HepG2 (cell line): ENCODE results near the gene GMEB1. TPM values are rescaled to one million over a fixed set of nuclear protein-coding genes. Genes with fewer than 3 reads are reported as not detected.

ENCODE experiments used
- ATAC-seq: fragments of 200-7000 bp; cut with Tn5 transposase; 3 replicates; pipeline ENCODE4 v1.9.1; 2020; ENCODE audit warnings: mild to moderate bottlenecking, moderate library complexity
- BruUV-seq: library from RNA; stranded (reverse); fragments of 400-500 nt; replicated peaks from 2 replicates; lab custom pipeline; 2021; lab: Mats Ljungman, UMichigan
- CTCF ChIA-PET: fragments of 300-600 bp; formaldehyde crosslinking; extraction: SDS; loops from one replicate; lab custom pipeline; 2021; ENCODE audit warnings: low total read pairs, inconsistent platforms, low intra/inter-chr PET ratio; lab: Yijun Ruan, JAX
- POLR2A ChIA-PET: fragments of 350-600 bp; sonication (Branson Sonifier 250); formaldehyde crosslinking; loops from one replicate; lab custom pipeline; 2020; ENCODE audit warnings: antibody characterized with exemption, inconsistent platforms; lab: Yijun Ruan, JAX
- DNase-seq: peaks from one replicate; pipeline ENCODE4 v3.0.0-alpha.2; 2015; ENCODE audit warnings: low spot score
- FAIRE-seq: peaks from 3 replicates; lab custom pipeline; 2011; peaks lifted over from hg19 to GRCh38; lab: Jason Lieb, UNC
- H2AFZ ChIP-seq: one replicate; pipeline ENCODE4 v1.6.1; 2011; ENCODE audit warnings: low read length, inconsistent platforms
- H3K27ac ChIP-seq: fragments of 300-600 bp; 3 replicates; pipeline ENCODE4 v1.8.0; 2011; ENCODE audit warnings: mixed run types, mild to moderate bottlenecking, mixed read lengths, low read length, inconsistent platforms; ENCODE audit not compliant: insufficient read depth; ENCODE audit errors: extremely low read length
- H3K27me3 ChIP-seq, 2 experiments: fragments of 200-600 bp in 1 of 2; 2 replicates in 1 of 2; 3 replicates in 1 of 2; pipeline versions ENCODE4 v1.6.0 to v1.8.0; 2011; ENCODE audit warnings: low read length in 2 of 2, mild to moderate bottlenecking in 2 of 2, moderate library complexity in 2 of 2, inconsistent platforms in 1 of 2; ENCODE audit not compliant: insufficient read depth in 2 of 2, control insufficient read depth in 1 of 2
- H3K36me3 ChIP-seq, 2 experiments: fragments of 200-600 bp in 1 of 2; replicated peaks in 1 of 2; 2 replicates in 1 of 2; 3 replicates in 1 of 2; pipeline versions ENCODE4 v1.5.1 to v1.8.0; 2011; ENCODE audit warnings: low read length in 2 of 2, inconsistent platforms in 1 of 2; ENCODE audit not compliant: insufficient read depth in 2 of 2, control insufficient read depth in 1 of 2
- H3K4me1 ChIP-seq: 2 replicates; pipeline ENCODE4 v1.5.1; 2012; ENCODE audit warnings: low read length, inconsistent platforms; ENCODE audit not compliant: insufficient read depth
- H3K4me2 ChIP-seq: 2 replicates; pipeline ENCODE4 v1.6.0; 2011; ENCODE audit warnings: low read depth, low read length, inconsistent platforms
- H3K4me3 ChIP-seq, 3 experiments: fragments of 200-600 bp in 1 of 3; sonication (generic), shearing (Covaris generic) in 1 of 3; replicated peaks in 1 of 3; 2 replicates each; pipeline ENCODE4 v1.5.1; 2011 to 2016; ENCODE audit warnings: low read length in 3 of 3, inconsistent platforms in 2 of 3, low read depth in 2 of 3, mild to moderate bottlenecking in 2 of 3, control low read depth in 1 of 3, mixed read lengths in 1 of 3; ENCODE audit not compliant: insufficient read depth in 1 of 3
- H3K79me2 ChIP-seq: one replicate; pipeline ENCODE4 v1.6.1; 2011; ENCODE audit warnings: low read length, inconsistent platforms; ENCODE audit not compliant: insufficient read depth
- H3K9ac ChIP-seq: 2 replicates; pipeline ENCODE4 v1.6.0; 2011; ENCODE audit warnings: mild to moderate bottlenecking, low read depth, low read length, inconsistent platforms; ENCODE audit not compliant: insufficient read depth
- H3K9me3 ChIP-seq: 2 replicates; pipeline ENCODE4 v1.5.1; 2012; ENCODE audit warnings: mild to moderate bottlenecking, low read length
- H4K20me1 ChIP-seq: 2 replicates; pipeline ENCODE4 v1.6.0; 2011; ENCODE audit warnings: inconsistent platforms, mild to moderate bottlenecking, low read length, moderate library complexity; ENCODE audit not compliant: insufficient read depth
- ATF6 ChIP-seq: sonication (generic); formaldehyde crosslinking; conservative IDR thresholded peaks from 2 replicates; pipeline ENCODE4 v1.4.0; 2020; ENCODE audit warnings: missing genetic modification reagents
- CENPX ChIP-seq: sonication (generic); formaldehyde crosslinking; IDR thresholded peaks from 2 replicates; pipeline ENCODE4 v1.9.0; 2021; ENCODE audit warnings: mild to moderate bottlenecking, missing genetic modification reagents, moderate library complexity
- ESRRA ChIP-seq: sonication (generic); formaldehyde crosslinking; IDR thresholded peaks from 2 replicates; pipeline ENCODE4 v1.5.1; 2020; ENCODE audit warnings: mild to moderate bottlenecking, low read depth, missing genetic modification reagents
- FLYWCH1 ChIP-seq: sonication (generic); formaldehyde crosslinking; IDR thresholded peaks from 2 replicates; pipeline ENCODE4 v1.8.1; 2023; ENCODE audit warnings: mild to moderate bottlenecking, missing genetic modification reagents
- HNRNPUL1 ChIP-seq: fragments of 200-400 bp; formaldehyde crosslinking; IDR thresholded peaks from 2 replicates; pipeline ENCODE4 v1.6.1; 2017; ENCODE audit warnings: low read depth, mild to moderate bottlenecking, low read length, moderate library complexity
- MAFF ChIP-seq: IDR thresholded peaks from 2 replicates; pipeline ENCODE4 v1.6.1; 2011; ENCODE audit warnings: low read depth, low read length, improper control_type of control experiment
- NR2F6 ChIP-seq, 2 experiments: IDR thresholded peaks; 2 replicates each; pipeline ENCODE4 v1.6.1; 2016; ENCODE audit warnings: antibody characterized with exemption in 1 of 2, mild to moderate bottlenecking in 1 of 2
- PHF21A ChIP-seq: sonication (generic); formaldehyde crosslinking; IDR thresholded peaks from 2 replicates; pipeline ENCODE4 v1.5.0; 2020; ENCODE audit warnings: mild to moderate bottlenecking, missing genetic modification reagents
- POLR2AphosphoS2 ChIP-seq: IDR thresholded peaks from 2 replicates; pipeline ENCODE4 v1.6.1; 2011; ENCODE audit warnings: low read depth, low read length, improper control_type of control experiment
- STAG1 ChIP-seq: sonication (generic); formaldehyde crosslinking; IDR thresholded peaks from 2 replicates; pipeline ENCODE4 v1.4.0; 2020; ENCODE audit warnings: missing genetic modification reagents
- TFDP1 ChIP-seq: IDR thresholded peaks from 2 replicates; pipeline ENCODE4 v1.6.1; 2016; ENCODE audit warnings: missing compliant biosample characterization, missing genetic modification reagents, borderline replicate concordance
- XRCC5 ChIP-seq: fragments of 200-400 bp; formaldehyde crosslinking; optimal IDR thresholded peaks from 2 replicates; pipeline ENCODE3; 2017; ENCODE audit warnings: mild to moderate bottlenecking, low read length
- ZNF3 ChIP-seq: IDR thresholded peaks from 2 replicates; pipeline ENCODE4 v1.7.0; 2017; ENCODE audit warnings: inconsistent platforms
- ZNF580 ChIP-seq: IDR thresholded peaks from 2 replicates; pipeline ENCODE4 v1.6.1; 2016; ENCODE audit warnings: low read depth, borderline replicate concordance
- ZNF605 ChIP-seq: sonication (generic); formaldehyde crosslinking; IDR thresholded peaks from 2 replicates; pipeline ENCODE4 v1.8.0; 2022; ENCODE audit warnings: mild to moderate bottlenecking, missing genetic modification reagents
- ZNF616 ChIP-seq: sonication (generic); formaldehyde crosslinking; IDR thresholded peaks from 2 replicates; pipeline ENCODE4 v1.5.0; 2020; ENCODE audit warnings: low read depth, mild to moderate bottlenecking, missing genetic modification reagents
- WGBS: methylation state at CpG from one replicate; pipeline ENCODE4 v1.1.6; 2017; ENCODE audit warnings: low lambda C conversion rate; 5-methylcytosine and 5-hydroxymethylcytosine counted together
- in situ Hi-C: cut with HindIII; loops from 2 replicates; pipeline ENCODE4 v1.10.0; 2017; ENCODE audit warnings: low pct_unique_long_range_greater_than_20kb; ENCODE audit not compliant: extremely low pct_ligation_motif_present
- intact Hi-C: fragments of 100-400 bp; cut with micrococcal nuclease; formaldehyde crosslinking; loops from one replicate; pipeline ENCODE4 v1.10.0; 2022; ENCODE audit not compliant: unreplicated experiment
- polyA plus RNA-seq, 8 experiments: library from polyadenylated mRNA; depleted of rRNA in 3 of 8; stranded (reverse) in 7 of 8; unstranded in 1 of 8; fragments of >200 nt; fragmentation: Illumina TruSeq in 4 of 8; extraction: Trizol in 4 of 8; gene quantifications; 2 replicates each; pipeline versions ENCODE4 v1.2.1 to v1.2.3, GENCODE V29; 2011 to 2016; ENCODE audit warnings: low read depth in 4 of 8, missing spikeins in 1 of 8, mixed read lengths in 1 of 8; ENCODE audit not compliant: insufficient read depth in 1 of 8
- total RNA-seq, 5 experiments: library from RNA; depleted of rRNA; stranded (reverse); fragments of >200 nt; fragmentation: Illumina TruSeq; extraction: Trizol; gene quantifications; 2 replicates each; pipeline ENCODE4 v1.2.3, GENCODE V29; 2016; ENCODE audit warnings: low read depth in 1 of 5
- TF ChIP-seq, protein P1 (sequence below): sonication (generic); formaldehyde crosslinking; IDR thresholded peaks from 2 replicates; pipeline ENCODE4 v1.5.0; 2020; ENCODE audit warnings: mild to moderate bottlenecking, missing genetic modification reagents, moderate library complexity

The GMEB1 gene
- total and polyA plus RNA-seq, 2 of the 13 experiments (the other 11 are each of a cell fraction or from before 2014, with no cell fraction given): 3.0 to 6.0 TPM

GRCh38 chr1:28756846-28757245 is 88.3 kb downstream of the GMEB1 start:
- no peaks in the 10 kb centered on the region for H3K27me3 ChIP-seq
- H4K20me1 ChIP-seq: peaks cover 85% of the 10 kb centered on the region
- H3K4me2 ChIP-seq: no peak overlapping the region
- no peak overlapping the region for H3K9ac ChIP-seq
- H3K4me3 ChIP-seq: no peak overlapping the region
- ChIA-PET POLR2A (interaction anchor here (3.3 kb wide), 1 partner anchor 20 kb away, joined by 10 read pairs; the partner anchor contains the start of gene YTHDF2), CTCF (no interaction called here)
- in situ Hi-C loops (no loop called here), intact Hi-C loops (loop anchor here (5.0 kb wide), 1 partner anchor 115 kb away; the partner anchor contains the start of gene TAF12)
- peak; percentile 40 for FAIRE-seq
- peaks cover 50% of the 10 kb centered on the region for H3K4me1 ChIP-seq
- H3K36me3 ChIP-seq: peaks cover 12 to 53% of the 10 kb centered on the region in 2 experiments
- ATAC-seq: peak; percentile 47; the same call in 2 of the 3 replicates
- no TSS peak for BruUV-seq
- no peak for DNase-seq
- no peaks in the 10 kb centered on the region for H3K9me3 ChIP-seq
- H3K79me2 ChIP-seq: peaks cover 95% of the 10 kb centered on the region
- H2AFZ ChIP-seq: no peak overlapping the region
- no peak overlapping the region for H3K27ac ChIP-seq
- 73% methylated on average over 5 of the region's 5 CpGs for WGBS
- TF ChIP-seq ZNF580 (CRISPR knock-in tag): no peak
- TF ChIP-seq STAG1 (CRISPR knock-in tag): peak; percentile 27; the same call in 1 of the 2 replicates
- TF ChIP-seq ESRRA (CRISPR knock-in tag): no peak
- TF ChIP-seq ZNF605: no peak
- TF ChIP-seq HNRNPUL1: no peak
- no peak for TF ChIP-seq ZNF616 (CRISPR knock-in tag)
- no peak for TF ChIP-seq PHF21A (CRISPR knock-in tag)
- TF ChIP-seq ATF6: no peak
- no peak for TF ChIP-seq NR2F6 (IDR thresholded peaks at IDR 0.05)
- no peak for TF ChIP-seq NR2F6 (CRISPR knock-in tag; IDR thresholded peaks at IDR 0.05)
- TF ChIP-seq CENPX: no peak
- TF ChIP-seq, protein P1, sequence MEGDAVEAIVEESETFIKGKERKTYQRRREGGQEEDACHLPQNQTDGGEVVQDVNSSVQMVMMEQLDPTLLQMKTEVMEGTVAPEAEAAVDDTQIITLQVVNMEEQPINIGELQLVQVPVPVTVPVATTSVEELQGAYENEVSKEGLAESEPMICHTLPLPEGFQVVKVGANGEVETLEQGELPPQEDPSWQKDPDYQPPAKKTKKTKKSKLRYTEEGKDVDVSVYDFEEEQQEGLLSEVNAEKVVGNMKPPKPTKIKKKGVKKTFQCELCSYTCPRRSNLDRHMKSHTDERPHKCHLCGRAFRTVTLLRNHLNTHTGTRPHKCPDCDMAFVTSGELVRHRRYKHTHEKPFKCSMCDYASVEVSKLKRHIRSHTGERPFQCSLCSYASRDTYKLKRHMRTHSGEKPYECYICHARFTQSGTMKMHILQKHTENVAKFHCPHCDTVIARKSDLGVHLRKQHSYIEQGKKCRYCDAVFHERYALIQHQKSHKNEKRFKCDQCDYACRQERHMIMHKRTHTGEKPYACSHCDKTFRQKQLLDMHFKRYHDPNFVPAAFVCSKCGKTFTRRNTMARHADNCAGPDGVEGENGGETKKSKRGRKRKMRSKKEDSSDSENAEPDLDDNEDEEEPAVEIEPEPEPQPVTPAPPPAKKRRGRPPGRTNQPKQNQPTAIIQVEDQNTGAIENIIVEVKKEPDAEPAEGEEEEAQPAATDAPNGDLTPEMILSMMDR (CRISPR knock-in tag): peak; percentile 38; the same call in 1 of the 2 replicates
- TF ChIP-seq XRCC5: no peak
- no peak for TF ChIP-seq TFDP1
- no peak for TF ChIP-seq MAFF
- no peak for TF ChIP-seq ZNF3 (CRISPR knock-in tag)
- no peak for TF ChIP-seq POLR2AphosphoS2
- TF ChIP-seq FLYWCH1: no peak
